ENCODE results near the gene TMPRSS2.
A peak's percentile ranks its signal among the peaks of the same experiment; 100 is the strongest.

TMPRSS2 gene

GRCh38 chr21:41523175-41523574 lies 15.2 kb upstream of the TMPRSS2 start:
- TF ChIP-seq ZFX (IDR thresholded peaks at IDR 0.05; ENCODE audit: borderline replicate concordance) = no peak
- TF ChIP-seq CTCF (IDR thresholded peaks at IDR 0.05) = no peak
- peak overlapping the region; percentile 77; the same call in 1 of the 2 replicates for H3K27ac ChIP-seq

DNA sequence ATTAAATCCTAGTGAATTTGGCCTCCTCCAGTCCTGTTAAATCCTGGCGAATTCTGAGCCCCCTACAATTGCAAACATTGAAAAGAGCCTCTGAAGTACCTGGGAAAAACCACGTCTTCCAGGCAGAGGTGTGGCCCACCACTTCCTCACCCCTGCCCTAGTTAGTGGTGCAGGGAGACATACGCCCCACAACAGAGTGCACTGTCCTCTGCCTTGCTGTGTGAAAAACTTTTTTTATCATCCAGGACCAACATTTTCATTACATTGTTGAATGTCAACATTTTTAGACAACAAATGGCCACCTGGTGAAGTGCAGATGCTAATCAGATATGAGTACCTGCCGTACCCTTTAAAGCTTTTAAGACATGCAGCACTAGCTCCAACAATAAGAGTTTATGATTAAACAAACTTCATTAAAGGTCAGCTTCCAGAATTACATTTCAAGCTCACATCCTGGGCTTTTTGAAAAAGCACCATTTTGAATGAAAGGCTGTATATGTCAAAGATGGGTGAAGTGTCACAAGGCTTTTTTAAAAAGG lies 13.6 kb upstream of the TMPRSS2 start:
- no peak for TF ChIP-seq ZFX (IDR thresholded peaks at IDR 0.05; ENCODE audit: borderline replicate concordance)
- no peak for TF ChIP-seq CTCF (IDR thresholded peaks at IDR 0.05)
- H3K27ac ChIP-seq = peak overlapping the region; percentile 77

DNA sequence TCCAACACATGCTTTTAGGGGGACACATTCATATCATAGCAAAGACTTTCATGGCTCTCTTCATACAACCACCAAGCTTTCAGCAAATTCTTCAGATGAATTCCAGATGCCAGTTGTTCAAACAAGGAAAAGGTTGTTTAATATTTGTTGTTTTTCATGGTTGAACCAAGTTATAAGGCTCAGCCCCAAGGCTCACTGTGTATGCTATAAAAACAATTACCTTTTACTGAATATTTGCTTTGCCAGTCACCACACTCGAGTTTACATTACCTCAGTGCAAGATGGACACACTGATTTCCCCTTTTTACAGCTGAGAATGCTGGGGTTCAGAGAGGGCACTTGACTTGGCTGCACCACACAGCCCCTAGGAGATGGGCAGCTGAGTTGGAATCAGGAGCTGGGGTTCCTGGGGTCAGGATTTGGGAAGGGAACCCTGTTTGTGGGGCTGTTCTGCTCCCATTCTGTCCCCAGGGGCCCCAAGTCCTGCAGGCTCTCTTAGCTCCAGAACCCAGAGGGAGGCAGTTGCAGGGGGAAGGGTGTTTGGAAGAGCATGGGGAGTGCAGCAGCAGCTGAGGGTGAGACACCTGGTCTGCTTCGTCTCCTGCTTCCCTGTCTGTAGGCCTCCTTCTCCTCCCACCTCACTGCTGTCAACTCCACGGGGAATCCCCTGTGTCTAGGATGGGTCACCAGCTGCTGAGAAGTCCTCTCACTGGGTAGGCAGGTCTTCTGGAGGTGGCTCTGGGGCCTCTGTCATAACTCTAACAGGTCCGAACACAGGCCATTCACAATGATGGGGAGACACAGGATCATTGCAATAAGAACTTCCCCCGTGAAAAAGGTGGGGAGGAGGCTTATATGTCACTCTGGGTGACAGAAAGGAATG lies 12.8 kb upstream of the TMPRSS2 start:
- peak overlapping the region; percentile 77 for H3K27ac ChIP-seq
- no peak for TF ChIP-seq ZFX (IDR thresholded peaks at IDR 0.05; ENCODE audit: borderline replicate concordance)
- TF ChIP-seq CTCF (IDR thresholded peaks at IDR 0.05) = no peak

- TF ChIP-seq CTCF (IDR thresholded peaks at IDR 0.05) = no peak
- TF ChIP-seq ZFX (IDR thresholded peaks at IDR 0.05; ENCODE audit: borderline replicate concordance) = no peak
- H3K27ac ChIP-seq = peak overlapping the region; percentile 77
Measured at GRCh38 chr21:41519806-41520559, 12.0 kb upstream of the TMPRSS2 start.

DNA sequence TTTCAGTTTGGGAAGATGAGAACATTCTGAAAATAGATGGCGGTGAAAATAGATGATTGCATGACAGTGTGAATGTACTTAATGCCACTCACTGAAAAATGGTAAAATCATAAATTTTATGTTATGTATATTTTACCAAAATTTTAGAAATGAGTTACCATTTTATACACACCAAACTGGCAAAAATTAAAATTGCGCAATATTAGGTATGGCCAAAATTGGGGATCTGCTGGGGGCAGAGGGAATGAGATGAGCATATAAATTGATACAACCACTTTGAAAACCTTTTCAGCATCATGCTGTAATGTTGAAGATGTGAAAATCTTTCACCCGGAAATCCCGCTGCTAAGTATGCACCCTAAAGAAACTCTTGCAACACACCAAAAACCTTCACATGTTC lies 10.8 kb upstream of the TMPRSS2 start:
- TF ChIP-seq CTCF (IDR thresholded peaks at IDR 0.05) = no peak
- TF ChIP-seq ZFX (IDR thresholded peaks at IDR 0.05; ENCODE audit: borderline replicate concordance) = no peak
- H3K27ac ChIP-seq = no peak overlapping the region; the same call in 1 of the 2 replicates

DNA sequence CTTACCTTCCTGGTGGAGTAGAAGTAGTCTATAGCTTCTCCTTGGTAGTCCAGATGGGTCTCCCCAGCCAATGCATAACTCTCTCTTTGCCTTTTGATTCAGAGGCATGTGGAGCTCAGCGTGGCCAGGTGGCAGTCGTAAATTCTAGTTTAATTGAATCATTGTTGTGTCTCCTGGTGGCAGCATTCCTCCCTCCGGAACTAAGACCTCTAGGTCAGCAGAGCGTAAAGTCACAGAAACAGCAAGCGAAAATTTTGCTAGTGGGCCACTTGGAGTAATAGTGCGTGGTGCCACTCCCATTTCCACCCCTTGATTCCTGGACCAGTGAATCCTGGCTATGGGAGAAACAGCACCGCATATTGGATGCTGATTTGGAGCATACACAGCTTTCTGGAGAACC lies 3.9 kb upstream of the TMPRSS2 start:
- TF ChIP-seq CTCF (IDR thresholded peaks at IDR 0.05) (no peak), ZFX (IDR thresholded peaks at IDR 0.05; ENCODE audit: borderline replicate concordance) (no peak)
- H3K27ac ChIP-seq = no peak overlapping the region
